Body of pancreas (tissue), 4 donors: Measurements from ENCODE around the gene CSPG4. TPM values are rescaled to one million over a fixed set of nuclear protein-coding genes. Genes with fewer than 3 reads are reported as not detected.
A peak's percentile ranks its signal among the peaks of the same experiment; 100 is the strongest.
"Not testable (repeated sequence)": the region's sequence is repeated elsewhere in the genome, so short reads cannot be mapped to it uniquely, and the experiment has no call there.

Experiments used
- ATAC-seq: fragments of 150-250 bp; one replicate; pipeline ENCODE4 v1.9.1; 2016
- DNase-seq, 4 donors: peaks; one replicate each; pipeline ENCODE4 v3.0.0-alpha.2; 2019
- H3K27ac ChIP-seq, 4 donors: fragments of 200-600 bp; sonication (generic); 1 replicate in 3 of 4; 2 replicates in 1 of 4; pipeline versions ENCODE4 v1.5.1 to v1.6.1; 2016 to 2019; ENCODE audit warnings: mild to moderate bottlenecking in 1 of 4, mixed read lengths in 1 of 4, moderate library complexity in 1 of 4
- H3K27me3 ChIP-seq, 2 donors: fragments of 200-600 bp; sonication (generic); one replicate each; pipeline ENCODE4 v1.6.0; 2016; ENCODE audit warnings: mild to moderate bottlenecking in 1 of 2
- H3K36me3 ChIP-seq, 2 donors: fragments of 200-600 bp; sonication (generic); replicated peaks in 1 of 2; 2 replicates each; pipeline ENCODE4 v1.5.1; 2016; ENCODE audit warnings: low read depth in 2 of 2; ENCODE audit not compliant: insufficient read depth in 1 of 2
- H3K4me1 ChIP-seq: fragments of 200-600 bp; sonication (generic); one replicate; pipeline ENCODE4 v1.6.0; 2016
- H3K4me3 ChIP-seq, 2 donors: fragments of 200-600 bp; sonication (generic); 1 replicate in 1 of 2; 2 replicates in 1 of 2; pipeline ENCODE4 v1.5.1; 2016 to 2019
- H3K9me3 ChIP-seq, 3 donors: fragments of 200-600 bp; sonication (generic); 1 replicate in 2 of 3; 2 replicates in 1 of 3; pipeline ENCODE4 v1.5.1; 2016
- CTCF ChIP-seq, 7 experiments: fragments of 450-650 bp in 4 of 7; fragments of 200-600 bp in 3 of 7; sonication (generic) in 3 of 7; IDR thresholded peaks; one replicate each; pipeline ENCODE4 v1.5.1; 2016 to 2019; ENCODE audit warnings: antibody characterized with exemption in 7 of 7
- POLR2A ChIP-seq, 3 donors: fragments of 450-650 bp; IDR thresholded peaks; one replicate each; pipeline ENCODE4 v1.6.1; 2016; ENCODE audit warnings: antibody characterized with exemption in 3 of 3, mild to moderate bottlenecking in 2 of 3
- WGBS, 2 donors: methylation state at CpG; one replicate each; pipeline ENCODE4 v1.1.5; 2017; 5-methylcytosine and 5-hydroxymethylcytosine counted together
- intact Hi-C: fragments of 100-400 bp; cut with DNase I; formaldehyde crosslinking; loops from one replicate; pipeline ENCODE4 v1.15.1; 2023
- total RNA-seq, 2 donors: library from RNA; depleted of rRNA; stranded (reverse); fragments of >200 nt; gene quantifications; one replicate each; pipeline ENCODE4 v1.1.0, GENCODE V29; 2016

The CSPG4 gene
- total RNA-seq, 2 donors from 2014 or later = 3.1 to 13.8 TPM

- no peaks in the 10 kb centered on the region for H3K27me3 ChIP-seq
- no peak overlapping the region for H3K27ac ChIP-seq
- H3K36me3 ChIP-seq = no peaks in the 10 kb centered on the region
- no peaks in the 10 kb centered on the region for H3K9me3 ChIP-seq
- H3K4me3 ChIP-seq = no peak overlapping the region
- 87 to 88% methylated on average over 5 to 6 of the region's 6 CpGs for WGBS, 2 donors
- TF ChIP-seq POLR2A (IDR thresholded peaks at IDR 0.05) = no peak
- TF ChIP-seq CTCF (IDR thresholded peaks at IDR 0.05) = no peak
- DNase-seq (no peak), ATAC-seq (no peak)
- intact Hi-C loops = no loop called here
- H3K4me1 ChIP-seq = peaks cover 30% of the 10 kb centered on the region
These were observed 76.6 kb downstream of the CSPG4 start for GRCh38 chr15:75636026-75636425.

GRCh38 chr15:75633922-75634321 is 78.7 kb downstream of the CSPG4 start:
- ATAC-seq, DNase-seq, H3K27ac ChIP-seq, H3K9me3 ChIP-seq, H3K27me3 ChIP-seq, H3K36me3 ChIP-seq, intact Hi-C loops, H3K4me3 ChIP-seq: not testable (repeated sequence)
- H3K4me1 ChIP-seq = peaks cover 22% of the 10 kb centered on the region
- 85 to 86% methylated on average over 7 of the region's 7 CpGs for WGBS, 2 donors

- H3K27ac ChIP-seq = no peak overlapping the region
- no peaks in the 10 kb centered on the region for H3K36me3 ChIP-seq
- H3K27me3 ChIP-seq = no peaks in the 10 kb centered on the region
- no peaks in the 10 kb centered on the region for H3K9me3 ChIP-seq
- intact Hi-C loops = no loop called here
- TF ChIP-seq CTCF (IDR thresholded peaks at IDR 0.05) (no peak), POLR2A (IDR thresholded peaks at IDR 0.05) (no peak)
- H3K4me1 ChIP-seq = peaks cover 2% of the 10 kb centered on the region
- H3K4me3 ChIP-seq = no peak overlapping the region
- DNase-seq (no peak), ATAC-seq (no peak)
These were observed 80.7 kb downstream of the CSPG4 start for GRCh38 chr15:75631935-75632334.

- H3K27me3 ChIP-seq = no peaks in the 10 kb centered on the region
- intact Hi-C loops = no loop called here
- peak within 1 kb of the TSS; percentile 94 to 97 for H3K4me3 ChIP-seq
- H3K9me3 ChIP-seq = no peaks in the 10 kb centered on the region
- peaks cover 9% of the 10 kb centered on the region for H3K4me1 ChIP-seq
- 2% methylated on average over 11 to 44 of the region's 47 CpGs for WGBS, 2 donors
- no peaks in the 10 kb centered on the region for H3K36me3 ChIP-seq
- ATAC-seq (peak; percentile 97), DNase-seq (peak; percentile 95 to 96 (median 96))
- peak in 1 of 7 experiments; percentile 16 for TF ChIP-seq CTCF (IDR thresholded peaks at IDR 0.05)
- TF ChIP-seq POLR2A (IDR thresholded peaks at IDR 0.05) = peak; percentile 25 to 79 (median 75)
- peak within 1 kb of the TSS; percentile 71 to 98 (median 90) for H3K27ac ChIP-seq
These were observed 86.9 kb downstream of the CSPG4 start, which contains the start of gene SNUPN for GRCh38 chr15:75625542-75626347. Gene SNUPN (minus strand): TSS chr15:75625725. CDS start chr15:75621051, 4,674 bp downstream.

Other genes with a start within 250 kb of the CSPG4 start
- 1 to 10 TPM; 7.3 to 9.9 TPM for gene PTPN9, start 133.5 kb downstream of the CSPG4 start, total RNA-seq
- 10 to 100 TPM in 1 of 2 donors, 1 to 10 TPM in 1; 7.0 to 11.2 TPM for gene SNUPN, start 87.1 kb downstream of the CSPG4 start, total RNA-seq
- gene IMP3, start 72.6 kb downstream of the CSPG4 start, total RNA-seq = 10 to 100 TPM; 43.1 to 66.6 TPM
- 10 to 100 TPM; 19.8 to 21.8 TPM for gene SNX33, start 64.9 kb downstream of the CSPG4 start, total RNA-seq
- gene UBE2Q2, start 130.6 kb upstream of the CSPG4 start, total RNA-seq = 10 to 100 TPM; 15.2 to 15.8 TPM
- gene FBXO22, start 191.0 kb upstream of the CSPG4 start, total RNA-seq = 10 to 100 TPM; 13.5 to 23.9 TPM